Common myeloid progenitor, CD34-positive (primary cell): ENCODE measurements around the gene KRT86.
A peak's percentile ranks its signal among the peaks of the same experiment; 100 is the strongest.
"Not testable (repeated sequence)": the region's sequence is repeated elsewhere in the genome, so short reads cannot be mapped to it uniquely, and the experiment has no call there.

Source experiments
- CTCF ChIA-PET: fragments of 350-600 bp; sonication (Branson Sonifier 250); formaldehyde crosslinking; loops from one replicate; lab custom pipeline; 2021; ENCODE audit warnings: antibody characterized with exemption; lab: Charles Lee
- POLR2A ChIA-PET: fragments of 350-600 bp; sonication (Branson Sonifier 250); formaldehyde crosslinking; loops from one replicate; lab custom pipeline; 2021; ENCODE audit warnings: antibody characterized with exemption; lab: Charles Lee
- DNase-seq, 3 donors: peaks; one replicate each; pipeline versions ENCODE4 v3.0.0 to v3.0.0-alpha.2; 2013
- H3K27ac ChIP-seq, 2 experiments: 1 replicate in 1 of 2; 2 replicates in 1 of 2; pipeline ENCODE4 v1.7.0; 2013; ENCODE audit warnings: inconsistent platforms in 2 of 2, low read length in 2 of 2, mild to moderate bottlenecking in 2 of 2, low read depth in 1 of 2, moderate library complexity in 1 of 2; ENCODE audit not compliant: severe bottlenecking in 2 of 2, insufficient read depth in 1 of 2, poor library complexity in 1 of 2
- H3K27me3 ChIP-seq, 5 experiments: replicated peaks in 2 of 5; 1 replicate in 3 of 5; 2 replicates in 2 of 5; pipeline versions ENCODE4 v1.6.1 to v1.7.0; 2013; ENCODE audit warnings: low read length in 4 of 5, mild to moderate bottlenecking in 2 of 5, moderate library complexity in 2 of 5, inconsistent platforms in 1 of 5; ENCODE audit not compliant: insufficient read depth in 5 of 5, control insufficient read depth in 4 of 5
- H3K36me3 ChIP-seq, 4 experiments: 1 replicate in 2 of 4; 2 replicates in 2 of 4; pipeline versions ENCODE4 v1.6.1 to v1.7.0; 2013; ENCODE audit warnings: low read length in 3 of 4, control low read depth in 1 of 4, mild to moderate bottlenecking in 1 of 4; ENCODE audit not compliant: control insufficient read depth in 4 of 4, insufficient read depth in 4 of 4
- H3K4me1 ChIP-seq, 4 experiments: 1 replicate in 3 of 4; 2 replicates in 1 of 4; pipeline versions ENCODE4 v1.6.1 to v1.7.1; 2013; ENCODE audit warnings: low read length in 3 of 4, mild to moderate bottlenecking in 3 of 4, control low read depth in 1 of 4, inconsistent platforms in 1 of 4, moderate library complexity in 1 of 4; ENCODE audit not compliant: control insufficient read depth in 4 of 4, insufficient read depth in 4 of 4; ENCODE audit errors: control extremely low read depth in 1 of 4
- H3K4me3 ChIP-seq, 7 experiments: 1 replicate in 4 of 7; 2 replicates in 3 of 7; pipeline versions ENCODE4 v1.5.1 to v1.7.0; 2013; ENCODE audit warnings: mild to moderate bottlenecking in 7 of 7, low read length in 6 of 7, moderate library complexity in 6 of 7, inconsistent platforms in 2 of 7, low read depth in 2 of 7, control low read depth in 1 of 7; ENCODE audit not compliant: insufficient read depth in 4 of 7, control insufficient read depth in 1 of 7; ENCODE audit errors: extremely low read depth in 1 of 7
- H3K9me3 ChIP-seq, 5 experiments: 1 replicate in 4 of 5; 2 replicates in 1 of 5; pipeline versions ENCODE4 v1.6.1 to v1.7.1; 2013; ENCODE audit warnings: low read length in 4 of 5, mild to moderate bottlenecking in 2 of 5, inconsistent platforms in 1 of 5, low read depth in 1 of 5, moderate library complexity in 1 of 5; ENCODE audit not compliant: control insufficient read depth in 4 of 5, insufficient read depth in 2 of 5; ENCODE audit errors: control extremely low read depth in 1 of 5
- WGBS: methylation state at CpG from one replicate; pipeline ENCODE4 v1.1.5; 2013; ENCODE audit not compliant: insufficient coverage; 5-methylcytosine and 5-hydroxymethylcytosine counted together

Gene KRT86

GRCh38 chr12:52256584-52256935 lies 17.9 kb upstream of the KRT86 start:
- Histone ChIP-seq H3K9me3 (no peaks in the 10 kb centered on the region), H3K27ac (no peak overlapping the region), H3K4me3 (no peak overlapping the region), H3K4me1 (peaks cover 13 to 49% (median 42%) of the 10 kb centered on the region in 4 experiments), H3K27me3 (peaks cover 3 to 56% (median 37%) of the 10 kb centered on the region in 5 experiments), H3K36me3 (no peaks in the 10 kb centered on the region)
- 69% methylated on average over 2 of the region's 2 CpGs for WGBS
- ChIA-PET CTCF (interaction anchor here (0.5 to 3.6 kb wide), 8 partner anchors 10 to 55 kb away, joined by 3 to 21 read pairs (median 6); no protein-coding TSS in a partner anchor), POLR2A (no interaction called here)
- no peak for DNase-seq

GRCh38 chr12:52257074-52257551 lies 17.3 kb upstream of the KRT86 start:
- no peak overlapping the region for H3K4me3 ChIP-seq
- no peaks in the 10 kb centered on the region for H3K36me3 ChIP-seq
- CTCF ChIA-PET, result interaction anchor here (0.5 to 3.6 kb wide), 8 partner anchors 10 to 54 kb away, joined by 3 to 21 read pairs (median 6); no protein-coding TSS in a partner anchor
- H3K27ac ChIP-seq, result no peak overlapping the region
- POLR2A ChIA-PET, result no interaction called here
- peaks cover 3 to 60% (median 41%) of the 10 kb centered on the region in 5 experiments for H3K27me3 ChIP-seq
- peak in 2 of 3 donors; percentile 24 to 26 for DNase-seq
- H3K4me1 ChIP-seq, result peaks cover 13 to 46% (median 37%) of the 10 kb centered on the region in 4 experiments
- 72% methylated on average over 4 of the region's 4 CpGs for WGBS
- H3K9me3 ChIP-seq, result no peaks in the 10 kb centered on the region

GRCh38 chr12:52257922-52258321 lies 16.5 kb upstream of the KRT86 start:
- peaks cover 3 to 64% (median 47%) of the 10 kb centered on the region in 5 experiments for H3K27me3 ChIP-seq
- DNase-seq, H3K27ac ChIP-seq, H3K36me3 ChIP-seq, H3K9me3 ChIP-seq: not testable (repeated sequence)
- ChIA-PET CTCF (interaction anchor here (1.5 to 11.4 kb wide), 5 partner anchors 14 to 53 kb away, joined by 3 to 133 read pairs (median 12); partner anchors contain the start of gene KRT86), POLR2A (interaction anchor here (0.9 kb wide), 1 partner anchor 26 kb away, joined by 3 read pairs; no protein-coding TSS in a partner anchor)
- H3K4me1 ChIP-seq, result peaks cover 13 to 44% (median 36%) of the 10 kb centered on the region in 4 experiments
- WGBS, result 100% methylated on average over 2 of the region's 13 CpGs
- H3K4me3 ChIP-seq, result peak overlapping the region in 1 of 7 experiments; percentile 6

GRCh38 chr12:52258335-52258901 lies 16.0 kb upstream of the KRT86 start:
- CTCF ChIA-PET, result interaction anchor here (0.9 to 11.4 kb wide), 10 partner anchors 14 to 69 kb away, joined by 3 to 133 read pairs (median 6); partner anchors contain the start of gene KRT86

GRCh38 chr12:52259657-52260243 lies 14.7 kb upstream of the KRT86 start:
- Histone ChIP-seq H3K4me1 (peaks cover 13 to 44% (median 36%) of the 10 kb centered on the region in 4 experiments), H3K27me3 (peaks cover 3 to 65% (median 45%) of the 10 kb centered on the region in 5 experiments), H3K27ac (no peak overlapping the region), H3K36me3 (no peaks in the 10 kb centered on the region), H3K4me3 (peak overlapping the region in 2 of 7 experiments; percentile 2 to 15), H3K9me3 (peaks cover 0 to 6% (median 0%) of the 10 kb centered on the region in 5 experiments)
- WGBS, result 19% methylated on average over 5 of the region's 6 CpGs
- DNase-seq, result peak; percentile 61 to 81 (median 78)
- CTCF ChIA-PET, result interaction anchor here (0.9 to 11.4 kb wide), 19 partner anchors 9 to 91 kb away, joined by 3 to 133 read pairs (median 4); partner anchors contain the start of gene KRT86
- POLR2A ChIA-PET, result interaction anchor here (1.0 kb wide), 1 partner anchor 10 kb away, joined by 4 read pairs; no protein-coding TSS in a partner anchor

More at GRCh38 chr12:52258335-52258901, 16.0 kb upstream of the KRT86 start:
- H3K27me3 ChIP-seq, result peaks cover 3 to 69% (median 47%) of the 10 kb centered on the region in 5 experiments
- POLR2A ChIA-PET, result interaction anchor here (0.9 kb wide), 1 partner anchor 26 kb away, joined by 3 read pairs; no protein-coding TSS in a partner anchor
- peaks cover 13 to 44% (median 36%) of the 10 kb centered on the region in 4 experiments for H3K4me1 ChIP-seq
- DNase-seq, result peak in 2 of 3 donors; percentile 24 to 42
- peaks cover 0 to 6% (median 0%) of the 10 kb centered on the region in 5 experiments for H3K9me3 ChIP-seq
- H3K27ac ChIP-seq, result no peak overlapping the region
- 3% methylated on average over 54 of the region's 72 CpGs for WGBS
- peak overlapping the region in 2 of 7 experiments; percentile 6 to 38 for H3K4me3 ChIP-seq
- no peaks in the 10 kb centered on the region for H3K36me3 ChIP-seq

- CTCF ChIA-PET, result interaction anchor here (0.9 to 11.4 kb wide), 14 partner anchors 9 to 66 kb away, joined by 3 to 133 read pairs (median 5); partner anchors contain the start of gene KRT86
- Histone ChIP-seq H3K36me3 (no peaks in the 10 kb centered on the region), H3K4me1 (peaks cover 13 to 44% (median 36%) of the 10 kb centered on the region in 4 experiments), H3K27ac (no peak overlapping the region), H3K9me3 (peaks cover 0 to 6% (median 0%) of the 10 kb centered on the region in 5 experiments), H3K4me3 (peak overlapping the region in 2 of 7 experiments; percentile 2 to 34), H3K27me3 (peaks cover 3 to 58% (median 40%) of the 10 kb centered on the region in 5 experiments)
- POLR2A ChIA-PET, result interaction anchor here (1.0 kb wide), 1 partner anchor 9 kb away, joined by 4 read pairs; no protein-coding TSS in a partner anchor
- WGBS, result 32% methylated on average over 4 of the region's 9 CpGs
- peak; percentile 63 to 92 (median 90) for DNase-seq
Observed at GRCh38 chr12:52260361-52261207, 13.9 kb upstream of the KRT86 start.
